Stimulated activated naive CD8-positive, alpha-beta T cell treated with anti-CD3 and anti-CD28 coated beads, Interleukin-15, amount 100 ng/mL, for 72 hours (primary cell): ENCODE measurements around the gene HNMT.
A peak's percentile ranks its signal among the peaks of the same experiment; 100 is the strongest.

Experiments used
- ATAC-seq: fragments of 150-1000 bp; cut with Tn5 transposase; 2 replicates; pipeline ENCODE4 v1.10.0; 2021; ENCODE audit warnings: mild to moderate bottlenecking, moderate library complexity
- DNase-seq, 2 donors: peaks; one replicate each; pipeline ENCODE4 v3.0.0; 2021 to 2022
- H3K27ac Mint-ChIP-seq, 2 donors: one replicate each; pipeline ENCODE4 v1.8.0; 2022; ENCODE audit warnings: mild to moderate bottlenecking in 2 of 2, mixed read lengths in 2 of 2, moderate library complexity in 2 of 2
- H3K27me3 Mint-ChIP-seq: one replicate; pipeline ENCODE4 v1.8.0; 2022; ENCODE audit warnings: mixed read lengths
- H3K4me1 Mint-ChIP-seq: one replicate; pipeline ENCODE4 v1.8.0; 2022; ENCODE audit warnings: mild to moderate bottlenecking, mixed read lengths
- H3K4me3 Mint-ChIP-seq, 2 donors: one replicate each; pipeline ENCODE4 v1.8.0; 2022; ENCODE audit warnings: mild to moderate bottlenecking in 2 of 2, mixed read lengths in 2 of 2, moderate library complexity in 1 of 2
- H3K9me3 Mint-ChIP-seq, 2 donors: one replicate each; pipeline ENCODE4 v1.8.0; 2022; ENCODE audit warnings: mixed read lengths in 2 of 2

HNMT gene

GRCh38 chr2:137942037-137942832, 22.0 kb upstream of the HNMT start:
- H3K27ac Mint-ChIP-seq, result no peak overlapping the region

GRCh38 chr2:137942833-137943677, 21.2 kb upstream of the HNMT start:
- Mint-ChIP-seq H3K4me3 (no peak overlapping the region), H3K27me3 (peaks cover 15% of the 10 kb centered on the region), H3K4me1 (no peaks in the 10 kb centered on the region), H3K27ac (no peak overlapping the region), H3K9me3 (no peaks in the 10 kb centered on the region)
- no peak for ATAC-seq
- no peak for DNase-seq

More at GRCh38 chr2:137942037-137942832, 22.0 kb upstream of the HNMT start:
- Mint-ChIP-seq H3K4me3 (no peak overlapping the region), H3K4me1 (no peaks in the 10 kb centered on the region), H3K9me3 (no peaks in the 10 kb centered on the region), H3K27me3 (peaks cover 18% of the 10 kb centered on the region)
- no peak for DNase-seq
- ATAC-seq, result no peak

GRCh38 chr2:137943678-137944347, 20.5 kb upstream of the HNMT start:
- peaks cover 15% of the 10 kb centered on the region for H3K27me3 Mint-ChIP-seq
- ATAC-seq (no peak), DNase-seq (no peak)
- H3K9me3 Mint-ChIP-seq, result no peaks in the 10 kb centered on the region
- H3K27ac Mint-ChIP-seq, result no peak overlapping the region
- no peak overlapping the region for H3K4me3 Mint-ChIP-seq
- H3K4me1 Mint-ChIP-seq, result no peaks in the 10 kb centered on the region

- ATAC-seq, result no peak
- Mint-ChIP-seq H3K27ac (no peak overlapping the region), H3K4me3 (no peak overlapping the region), H3K9me3 (no peaks in the 10 kb centered on the region), H3K27me3 (peaks cover 12% of the 10 kb centered on the region), H3K4me1 (no peaks in the 10 kb centered on the region)
- DNase-seq, result no peak
Observed at GRCh38 chr2:137944714-137945113, 19.6 kb upstream of the HNMT start.

GRCh38 chr2:137945229-137945628, 19.0 kb upstream of the HNMT start:
- DNase-seq, result no peak
- H3K4me3 Mint-ChIP-seq, result no peak overlapping the region
- H3K27me3 Mint-ChIP-seq, result peaks cover 7% of the 10 kb centered on the region
- ATAC-seq, result no peak
- H3K9me3 Mint-ChIP-seq, result no peaks in the 10 kb centered on the region
- no peaks in the 10 kb centered on the region for H3K4me1 Mint-ChIP-seq
- no peak overlapping the region for H3K27ac Mint-ChIP-seq

- H3K27ac Mint-ChIP-seq, result no peak overlapping the region
- no peak for DNase-seq
- ATAC-seq, result no peak
- no peak overlapping the region for H3K4me3 Mint-ChIP-seq
- H3K27me3 Mint-ChIP-seq, result peaks cover 7% of the 10 kb centered on the region
- H3K4me1 Mint-ChIP-seq, result no peaks in the 10 kb centered on the region
- no peaks in the 10 kb centered on the region for H3K9me3 Mint-ChIP-seq
Observed at GRCh38 chr2:137946227-137946626, 18.0 kb upstream of the HNMT start.

- peaks cover 9% of the 10 kb centered on the region for H3K4me1 Mint-ChIP-seq
Observed at GRCh38 chr2:137947032-137947727, 17.1 kb upstream of the HNMT start.

GRCh38 chr2:137947728-137948336, 16.4 kb upstream of the HNMT start:
- H3K27me3 Mint-ChIP-seq, result peaks cover 7% of the 10 kb centered on the region
- no peaks in the 10 kb centered on the region for H3K9me3 Mint-ChIP-seq
- peak; percentile 9 for DNase-seq

More at GRCh38 chr2:137947032-137947727, 17.1 kb upstream of the HNMT start:
- Mint-ChIP-seq H3K27me3 (peaks cover 7% of the 10 kb centered on the region), H3K4me3 (no peak overlapping the region), H3K9me3 (no peaks in the 10 kb centered on the region), H3K27ac (no peak overlapping the region)
- ATAC-seq (no peak), DNase-seq (no peak)

GRCh38 chr2:137948894-137949293, 15.4 kb upstream of the HNMT start:
- no peaks in the 10 kb centered on the region for H3K9me3 Mint-ChIP-seq
- no peak overlapping the region for H3K27ac Mint-ChIP-seq
- no peak for ATAC-seq
- DNase-seq, result no peak
- H3K4me1 Mint-ChIP-seq, result peaks cover 21% of the 10 kb centered on the region
- H3K27me3 Mint-ChIP-seq, result peaks cover 7% of the 10 kb centered on the region
- no peak overlapping the region for H3K4me3 Mint-ChIP-seq

More at GRCh38 chr2:137947728-137948336, 16.4 kb upstream of the HNMT start:
- Mint-ChIP-seq H3K27ac (no peak overlapping the region), H3K4me3 (no peak overlapping the region), H3K4me1 (peaks cover 16% of the 10 kb centered on the region)
- no peak for ATAC-seq

- no peak overlapping the region for H3K4me3 Mint-ChIP-seq
- DNase-seq (no peak), ATAC-seq (no peak)
- H3K9me3 Mint-ChIP-seq, result no peaks in the 10 kb centered on the region
- H3K4me1 Mint-ChIP-seq, result peaks cover 21% of the 10 kb centered on the region
- H3K27ac Mint-ChIP-seq, result no peak overlapping the region
- peaks cover 7% of the 10 kb centered on the region for H3K27me3 Mint-ChIP-seq
Observed at GRCh38 chr2:137950238-137950637, 14.0 kb upstream of the HNMT start.

GRCh38 chr2:137951586-137951985, 12.7 kb upstream of the HNMT start:
- Mint-ChIP-seq H3K27ac (no peak overlapping the region), H3K9me3 (no peaks in the 10 kb centered on the region), H3K4me1 (peaks cover 21% of the 10 kb centered on the region), H3K4me3 (no peak overlapping the region), H3K27me3 (peaks cover 7% of the 10 kb centered on the region)
- DNase-seq, result no peak
- ATAC-seq, result no peak

- peak in 1 of 2 donors; percentile 15 for DNase-seq
- Mint-ChIP-seq H3K27me3 (no peaks in the 10 kb centered on the region), H3K27ac (peak overlapping the region in 1 of 2 donors; percentile 82), H3K4me1 (peaks cover 21% of the 10 kb centered on the region), H3K9me3 (no peaks in the 10 kb centered on the region), H3K4me3 (peak overlapping the region in 1 of 2 donors; percentile 59)
- ATAC-seq, result no peak
Observed at GRCh38 chr2:137952586-137953129, 11.6 kb upstream of the HNMT start.

- no peak for ATAC-seq
- Mint-ChIP-seq H3K27ac (no peak overlapping the region), H3K4me1 (peaks cover 21% of the 10 kb centered on the region), H3K27me3 (peaks cover 7% of the 10 kb centered on the region), H3K9me3 (no peaks in the 10 kb centered on the region), H3K4me3 (no peak overlapping the region)
- DNase-seq, result no peak
Observed at GRCh38 chr2:137955536-137955935, 8.7 kb upstream of the HNMT start.

GRCh38 chr2:137957033-137957432, 7.2 kb upstream of the HNMT start:
- ATAC-seq (no peak), DNase-seq (no peak)
- no peak overlapping the region for H3K27ac Mint-ChIP-seq
- peaks cover 7% of the 10 kb centered on the region for H3K27me3 Mint-ChIP-seq
- H3K4me3 Mint-ChIP-seq, result no peak overlapping the region
- H3K9me3 Mint-ChIP-seq, result no peaks in the 10 kb centered on the region
- peaks cover 14% of the 10 kb centered on the region for H3K4me1 Mint-ChIP-seq
